GM12878 (cell line): Measurements from ENCODE around the gene VSIG10. TPM values are rescaled to one million over a fixed set of nuclear protein-coding genes. Genes with fewer than 3 reads are reported as not detected.

Experiments used
- ATAC-seq: fragments of 200-7000 bp; cut with Tn5 transposase; 3 replicates; pipeline ENCODE4 v1.9.1; 2020; ENCODE audit warnings: mild to moderate bottlenecking, moderate library complexity
- BruUV-seq: library from RNA; stranded (reverse); fragments of 400-500 nt; replicated peaks from 2 replicates; lab custom pipeline; 2021; lab: Mats Ljungman, UMichigan
- CTCF ChIA-PET: fragments of 300-600 bp; sonication (Branson Sonifier 250); formaldehyde crosslinking; extraction: SDS; loops from one replicate; lab custom pipeline; 2021; ENCODE audit warnings: inconsistent platforms; lab: Yijun Ruan, JAX
- POLR2A ChIA-PET: fragments of 350-600 bp; formaldehyde crosslinking; extraction: SDS; loops from one replicate; lab custom pipeline; 2021; ENCODE audit warnings: inconsistent platforms; lab: Charles Lee
- RAD21 ChIA-PET: fragments of 300-600 bp; sonication (Branson Sonifier 250); formaldehyde crosslinking; loops from one replicate; lab custom pipeline; 2023; ENCODE audit warnings: antibody characterized with exemption; ENCODE audit not compliant: unreplicated experiment; lab: Charles Lee
- SMC1A ChIA-PET: fragments of 300-600 bp; sonication (Branson Sonifier 250); formaldehyde crosslinking; loops from one replicate; lab custom pipeline; 2023; ENCODE audit not compliant: unreplicated experiment, uncharacterized antibody; lab: Charles Lee
- DNase-seq: peaks from one replicate; pipeline ENCODE4 v3.0.0-alpha.2; 2011; ENCODE audit warnings: low read depth, low spot score
- FAIRE-seq: peaks from 3 replicates; lab custom pipeline; 2011; peaks lifted over from hg19 to GRCh38; lab: Jason Lieb, UNC
- H2AFZ ChIP-seq: 2 replicates; pipeline ENCODE4 v1.6.0; 2011; ENCODE audit warnings: low read depth, low read length, control low read depth; ENCODE audit not compliant: control insufficient read depth
- H3K27ac ChIP-seq: 2 replicates; pipeline ENCODE4 v1.5.1; 2011; ENCODE audit warnings: control low read depth; ENCODE audit not compliant: control insufficient read depth, insufficient read depth
- H3K27me3 ChIP-seq, 2 experiments: replicated peaks in 1 of 2; 2 replicates each; pipeline versions ENCODE4 v1.6.0 to v1.6.1; 2011; ENCODE audit warnings: low read length in 1 of 2; ENCODE audit not compliant: control insufficient read depth in 2 of 2, insufficient read depth in 2 of 2
- H3K36me3 ChIP-seq, 2 experiments: 2 replicates each; pipeline ENCODE4 v1.5.1; 2011; ENCODE audit warnings: low read length in 1 of 2; ENCODE audit not compliant: control insufficient read depth in 2 of 2, insufficient read depth in 2 of 2
- H3K4me1 ChIP-seq: 2 replicates; pipeline ENCODE4 v1.6.1; 2011; ENCODE audit warnings: mild to moderate bottlenecking, low read length, moderate library complexity, mixed read lengths; ENCODE audit not compliant: control insufficient read depth, insufficient read depth
- H3K4me2 ChIP-seq: 2 replicates; pipeline ENCODE4 v1.6.0; 2011; ENCODE audit warnings: control low read depth; ENCODE audit not compliant: control insufficient read depth, insufficient read depth
- H3K4me3 ChIP-seq: fragments of 200-600 bp; sonication (generic); 2 replicates; pipeline ENCODE4 v1.5.1; 2016
- H3K79me2 ChIP-seq: 2 replicates; pipeline ENCODE4 v1.6.0; 2011; ENCODE audit warnings: low read length; ENCODE audit not compliant: control insufficient read depth, insufficient read depth
- H3K9ac ChIP-seq: 2 replicates; pipeline ENCODE4 v1.8.0; 2011; ENCODE audit warnings: low read length, control low read depth, mixed read lengths; ENCODE audit not compliant: control insufficient read depth, insufficient read depth
- H3K9me3 ChIP-seq: replicated peaks from 3 replicates; pipeline ENCODE4 v1.5.1; 2011; ENCODE audit warnings: mild to moderate bottlenecking, low read length; ENCODE audit not compliant: control insufficient read depth, insufficient read depth
- H4K20me1 ChIP-seq: 2 replicates; pipeline ENCODE4 v1.6.0; 2011; ENCODE audit not compliant: control insufficient read depth, insufficient read depth
- IKZF1 ChIP-seq: fragments of 450-650 bp; conservative IDR thresholded peaks from 2 replicates; pipeline ENCODE4 v1.6.1; 2017; ENCODE audit warnings: antibody characterized with exemption, mild to moderate bottlenecking
- MXI1 ChIP-seq: fragments of 150-350 bp; IDR thresholded peaks from 2 replicates; pipeline ENCODE4 v1.6.1; 2011; ENCODE audit warnings: low read depth, mild to moderate bottlenecking, inconsistent platforms, low read length, improper control_type of control experiment
- RB1 ChIP-seq: fragments of 450-650 bp; formaldehyde crosslinking; IDR thresholded peaks from 2 replicates; pipeline ENCODE4 v1.6.1; 2017; ENCODE audit warnings: mild to moderate bottlenecking, borderline replicate concordance
- WGBS: methylation state at CpG from one replicate; pipeline ENCODE4 v1.1.6; 2016; ENCODE audit warnings: low lambda C conversion rate; ENCODE audit not compliant: insufficient replicate concordance, insufficient coverage; ENCODE audit errors: missing lambda C conversion rate; 5-methylcytosine and 5-hydroxymethylcytosine counted together
- in situ Hi-C: fragments of 300-500 bp; cut with MboI; formaldehyde crosslinking; loops from 9 replicates; pipeline ENCODE4 v1.14.3; 2018; ENCODE audit warnings: mixed read lengths
- intact Hi-C: fragments of 100-400 bp; cut with micrococcal nuclease; formaldehyde crosslinking; loops from one replicate; pipeline ENCODE4 v1.14.2; 2022; ENCODE audit not compliant: unreplicated experiment
- polyA plus RNA-seq, 11 experiments: library from polyadenylated mRNA; depleted of rRNA in 4 of 11; unstranded in 6 of 11; stranded (reverse) in 5 of 11; fragments of >200 nt; fragmentation: Nextera tagmentation in 4 of 11; fragmentation: Illumina TruSeq in 1 of 11; extraction: Ambion mirVana in 4 of 11; extraction: Trizol in 1 of 11; gene quantifications; 1 replicate in 1 of 11; 2 replicates in 10 of 11; pipeline versions ENCODE4 v1.2.1 to v1.2.3, GENCODE V29; 2011 to 2016; ENCODE audit warnings: inconsistent platforms in 2 of 11, missing spikeins in 2 of 11, low read depth in 1 of 11
- total RNA-seq, 4 experiments: library from RNA; depleted of rRNA in 3 of 4; stranded (reverse); fragments of >200 nt in 3 of 4; fragmentation: Illumina TruSeq in 1 of 4; extraction: Trizol in 1 of 4; gene quantifications; 2 replicates each; pipeline versions ENCODE4 v1.2.1 to v1.2.3, GENCODE V29; 2013 to 2021

VSIG10 gene
- total and polyA plus RNA-seq, 10 of the 15 experiments (the other 5 are each of a cell fraction or from before 2014, with no cell fraction given): 3.4 to 10.2 (median 5.8) TPM

GRCh38 chr12:118060301-118061010, 43.4 kb downstream of the VSIG10 start:
- SMC1A ChIA-PET: interaction anchor here (1.0 to 4.6 kb wide), 3 partner anchors 12 to 186 kb away, joined by 3 to 28 read pairs (median 3); no protein-coding TSS in a partner anchor
- RAD21 ChIA-PET: interaction anchor here (0.6 to 1.7 kb wide), 8 partner anchors 12 to 352 kb away, joined by 3 to 7 read pairs (median 4); no protein-coding TSS in a partner anchor
- H3K4me2 ChIP-seq: peak overlapping the region; percentile 36
- ATAC-seq: peak; percentile 29
- no peak for DNase-seq
- in situ Hi-C loops: no loop called here
- TF ChIP-seq RB1: no peak
- TF ChIP-seq MXI1: 0 out of 2 replicates have a peak, but pooled peaks have one; percentile 28
- TF ChIP-seq IKZF1: peak; percentile 38
- TF ChIP-seq, all 136 proteins: peak for 2
- H4K20me1 ChIP-seq: no peaks in the 10 kb centered on the region
- H3K9ac ChIP-seq: peak overlapping the region; percentile 79
- WGBS: under 1% methylated on average over 9 of the region's 46 CpGs
- H3K9me3 ChIP-seq: no peaks in the 10 kb centered on the region
- POLR2A ChIA-PET: interaction anchor here (1.3 kb wide), 1 partner anchor 16 kb away, joined by 3 read pairs; no protein-coding TSS in a partner anchor
- H2AFZ ChIP-seq: peak overlapping the region; percentile 2; the same call in 1 of the 2 replicates
- H3K27me3 ChIP-seq: no peaks in the 10 kb centered on the region
- CTCF ChIA-PET: interaction anchor here (0.8 to 2.0 kb wide), 9 partner anchors 13 to 316 kb away, joined by 3 to 6 read pairs (median 4); partner anchors contain the start of gene SUDS3
- H3K4me3 ChIP-seq: peak overlapping the region; percentile 90
- BruUV-seq: TSS peak; percentile 66
- peaks cover 13% of the 10 kb centered on the region for H3K4me1 ChIP-seq
- no peaks in the 10 kb centered on the region for H3K36me3 ChIP-seq
- H3K79me2 ChIP-seq: peaks cover 32% of the 10 kb centered on the region
- peak overlapping the region; percentile 66 for H3K27ac ChIP-seq
- intact Hi-C loops: loop anchor here (2.0 kb wide), 1 partner anchor 316 kb away; the partner anchor contains the start of gene SUDS3
- no peak for FAIRE-seq
